IPS-NIHi7 (cell line): Measurements from ENCODE around the gene ALDH1L2.

ENCODE experiments used
- DNase-seq: peaks from one replicate; pipeline ENCODE4 v3.0.0; 2012; ENCODE audit warnings: mixed read lengths; ENCODE audit errors: extremely low spot score

Gene ALDH1L2

DNA sequence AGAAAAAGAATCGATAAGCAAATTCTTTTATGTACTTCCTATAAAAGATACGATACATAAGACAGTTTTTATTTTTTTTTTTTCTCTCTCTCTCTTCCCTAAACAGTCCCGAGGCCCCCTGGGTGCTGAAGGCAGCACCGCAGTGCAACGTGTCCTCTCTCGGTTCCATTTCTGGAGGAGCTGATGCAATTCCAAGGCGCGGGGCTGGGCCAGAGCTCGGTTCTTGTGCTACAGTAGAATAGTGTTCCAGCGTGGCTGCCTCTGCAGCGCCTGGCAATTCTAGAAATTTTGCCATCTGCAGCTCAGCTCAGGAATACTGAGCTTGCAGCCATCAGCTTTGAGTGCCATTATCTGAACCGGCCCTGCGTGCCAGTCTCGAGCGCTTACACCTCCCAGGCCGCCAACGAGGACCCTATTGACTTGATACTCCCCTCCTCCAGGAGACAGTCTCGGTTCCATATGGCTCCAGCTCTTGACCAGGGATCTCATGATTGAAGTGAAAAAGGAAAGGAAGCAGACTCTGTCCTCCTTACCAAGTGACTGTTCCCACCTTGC is 630 bp downstream of the ALDH1L2 start:
- no peak for DNase-seq

DNA sequence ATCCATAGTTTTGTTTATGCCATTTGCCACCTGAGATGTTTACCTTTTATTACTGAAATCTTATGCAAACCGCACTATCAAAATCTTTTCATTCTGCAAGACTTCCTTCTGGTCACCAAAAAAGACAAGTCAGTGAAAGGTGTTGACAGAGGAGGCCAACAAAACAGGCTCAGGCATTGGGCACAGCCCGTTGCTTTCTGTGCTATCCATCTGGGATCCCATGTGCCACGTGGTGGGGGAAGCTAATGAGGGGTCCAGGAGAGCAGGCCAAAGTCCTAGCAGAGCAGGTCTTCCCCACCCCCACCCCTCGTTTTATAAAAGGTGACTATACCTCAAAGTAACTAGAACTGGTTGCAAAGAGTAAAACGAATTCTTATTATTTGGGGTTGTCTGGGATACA is 1.2 kb downstream of the ALDH1L2 start:
- DNase-seq, result no peak

GRCh38 chr12:105078712-105079570 is 5.3 kb downstream of the ALDH1L2 start:
- DNase-seq, result no peak

DNA sequence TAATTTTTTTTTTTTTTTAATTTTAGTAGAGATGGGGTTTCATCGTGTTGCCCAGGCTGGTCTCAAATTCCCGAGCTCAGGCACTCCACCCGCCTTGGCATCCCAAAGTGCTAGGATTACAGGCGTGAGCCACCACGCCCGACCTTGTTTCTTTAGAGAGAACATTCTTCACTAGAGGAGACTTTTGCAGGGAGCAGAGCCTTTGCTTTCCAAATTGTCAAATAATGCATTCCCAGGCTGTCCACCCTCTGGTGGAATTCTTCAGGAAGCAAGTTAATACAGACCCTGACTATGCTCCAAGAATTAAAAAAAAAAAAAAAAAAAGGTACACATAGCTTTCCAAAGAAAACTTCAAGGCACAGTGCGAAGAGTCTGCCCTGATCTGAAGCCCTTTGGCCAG is 6.8 kb downstream of the ALDH1L2 start:
- DNase-seq, result no peak

DNA sequence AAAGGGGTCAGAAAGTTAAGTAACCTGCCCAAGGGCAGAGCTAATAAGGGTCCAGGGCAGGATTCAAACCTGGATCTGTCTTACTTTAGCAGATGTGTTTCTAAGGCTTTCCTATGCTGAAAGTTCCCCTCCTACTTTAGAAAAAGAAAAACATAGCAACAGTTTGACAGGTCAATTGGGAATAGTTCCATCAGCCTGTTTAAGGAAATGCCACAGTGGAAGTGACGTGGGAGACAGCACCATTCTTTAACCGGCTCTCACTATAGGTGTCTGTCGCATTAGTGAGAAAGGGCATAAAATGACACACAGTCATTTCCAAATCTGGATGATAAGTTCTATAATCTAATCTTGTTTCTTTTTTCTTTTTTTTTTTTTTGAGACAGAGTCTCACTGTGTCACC is 7.3 kb downstream of the ALDH1L2 start:
- no peak for DNase-seq

DNA sequence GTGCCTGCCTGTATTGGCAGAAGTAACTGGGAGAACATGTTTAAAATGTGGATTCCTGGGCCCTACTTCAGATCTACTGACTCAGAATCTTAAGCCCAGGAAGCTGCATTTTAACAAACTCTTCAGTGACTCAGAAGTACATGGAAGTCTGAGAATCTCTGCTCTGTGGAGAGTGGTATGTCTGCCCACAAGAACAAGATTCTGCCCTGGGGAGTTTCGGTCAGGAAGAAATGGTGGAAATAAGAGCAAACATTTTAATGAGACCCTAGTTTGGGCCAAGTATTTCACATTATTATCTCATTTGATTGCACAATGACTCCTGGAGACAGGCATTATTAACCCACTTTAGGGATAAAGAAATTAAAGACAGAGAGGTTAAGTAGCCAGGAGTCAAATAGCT is 8.2 kb downstream of the ALDH1L2 start:
- no peak for DNase-seq

DNA sequence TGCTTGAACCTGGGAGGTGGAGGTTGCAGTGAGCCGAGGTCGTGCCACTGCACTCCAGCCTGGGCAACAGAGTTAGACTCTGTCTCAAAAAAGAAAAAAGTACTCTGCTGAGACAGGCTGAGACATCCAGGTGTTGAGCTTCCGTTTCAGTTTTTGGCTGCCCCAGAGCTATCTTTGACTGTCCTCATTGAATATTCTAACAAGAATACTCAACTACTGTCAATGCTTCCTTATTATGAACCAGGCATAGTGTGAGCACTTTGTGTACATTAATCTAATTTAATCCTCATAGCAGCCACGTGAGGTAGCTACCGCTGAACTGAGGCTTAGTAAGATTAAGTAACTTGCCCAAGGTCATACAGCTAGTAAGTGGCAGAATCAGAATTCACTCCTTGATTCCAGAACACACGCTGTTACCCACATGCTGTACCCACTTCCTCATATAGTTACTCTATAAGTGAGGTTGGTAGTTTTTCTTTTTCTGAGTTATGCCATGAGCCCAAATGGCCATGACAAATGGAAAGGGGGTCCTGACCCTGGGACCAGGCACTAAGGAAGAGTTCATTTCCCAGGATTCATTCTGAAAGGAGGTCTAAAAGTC is 11.3 kb downstream of the ALDH1L2 start:
- no peak for DNase-seq

- no peak for DNase-seq
These were observed 12.3 kb downstream of the ALDH1L2 start for GRCh38 chr12:105071981-105072380.

DNA sequence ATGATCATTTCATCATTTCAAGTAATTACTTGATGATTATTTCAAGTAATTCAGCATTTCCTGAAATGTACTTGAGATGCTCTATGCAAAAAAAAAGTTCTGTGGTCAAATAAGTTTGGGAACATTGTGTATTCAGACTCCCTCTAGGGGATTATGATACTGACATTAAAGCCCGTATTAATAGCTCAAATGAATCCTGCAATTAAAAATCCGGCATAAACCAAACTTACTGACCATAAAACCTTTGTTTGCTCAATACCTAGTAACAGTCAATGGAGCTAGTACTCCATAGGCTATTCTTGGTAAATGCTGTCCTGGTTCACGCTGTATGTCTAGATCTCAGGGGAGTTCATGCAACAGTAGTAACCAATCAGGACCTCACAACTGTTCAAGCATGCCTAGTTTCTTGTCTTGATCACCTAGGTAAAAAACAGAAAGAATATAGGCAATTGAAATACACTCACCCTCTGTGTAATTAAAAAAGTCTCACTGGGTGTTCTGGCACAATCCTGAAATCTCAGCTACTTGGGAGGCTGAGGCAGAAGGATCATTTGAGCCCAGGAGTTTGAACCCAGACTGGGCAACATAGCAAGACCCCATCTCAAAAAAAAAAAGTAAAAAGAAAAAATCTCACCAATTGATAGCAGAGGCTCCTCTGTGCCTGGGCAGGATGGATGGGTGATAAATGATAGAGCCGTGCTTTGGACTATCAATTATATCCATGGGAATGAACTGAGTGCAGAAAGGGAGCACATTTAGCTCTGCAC is 14.1 kb downstream of the ALDH1L2 start:
- no peak for DNase-seq

DNA sequence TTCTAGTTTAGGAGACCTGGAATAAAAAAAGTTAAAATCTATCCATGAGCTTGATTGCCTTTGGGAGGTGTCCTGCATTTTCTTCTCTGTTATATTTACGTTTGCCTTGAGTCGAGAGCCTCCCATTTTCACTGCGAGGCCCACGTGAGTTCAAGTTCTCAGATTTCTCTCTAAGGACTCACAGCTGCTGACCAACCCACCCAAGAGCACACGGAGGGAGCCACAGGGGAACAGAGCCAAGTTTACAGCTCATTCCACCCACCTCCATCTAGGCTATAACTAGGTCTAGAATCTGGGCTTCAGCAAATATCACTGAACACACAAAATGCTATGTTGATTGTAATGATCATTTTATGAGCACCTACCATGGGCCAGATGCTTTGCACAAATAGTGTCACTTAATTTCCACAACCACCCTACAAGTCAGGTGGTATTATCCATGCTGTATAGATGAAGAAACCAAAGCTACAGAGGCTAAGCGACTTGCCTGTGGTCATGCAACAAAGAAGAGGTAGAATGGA is 16.7 kb downstream of the ALDH1L2 start:
- no peak for DNase-seq

GRCh38 chr12:105064564-105065178 is 19.6 kb downstream of the ALDH1L2 start:
- DNase-seq, result peak; percentile 16

DNA sequence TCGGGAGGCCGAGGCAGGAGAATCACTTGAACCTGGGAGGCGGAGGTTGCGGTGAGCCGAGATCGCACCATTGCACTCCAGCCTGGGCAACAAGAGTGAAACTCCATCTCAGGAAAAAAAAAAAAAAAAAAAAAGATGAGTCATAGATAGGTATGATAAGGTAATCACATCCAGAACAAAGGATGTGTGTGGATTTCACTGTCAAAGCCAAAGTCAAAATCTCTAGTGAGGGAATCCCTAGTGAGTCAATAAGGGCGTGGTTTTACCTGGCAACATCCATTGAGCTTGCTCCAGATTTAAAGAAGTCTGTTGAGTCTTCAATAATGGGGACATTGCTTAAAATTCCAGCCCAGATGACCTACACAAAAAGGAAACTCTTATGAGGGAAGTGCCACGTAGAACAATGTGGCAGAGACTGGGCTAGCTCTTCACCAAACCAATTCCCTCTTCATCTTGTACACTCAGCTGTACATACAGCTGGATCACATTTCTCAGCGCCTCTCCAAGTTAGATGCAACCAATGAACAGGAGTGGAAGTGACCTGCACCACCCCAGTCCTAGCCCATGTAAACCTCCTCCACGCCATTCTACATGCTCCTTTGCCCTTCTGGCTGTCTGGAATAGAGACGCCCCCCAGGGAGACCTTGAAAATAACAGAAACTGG is 23.4 kb downstream of the ALDH1L2 start:
- DNase-seq, result no peak

DNA sequence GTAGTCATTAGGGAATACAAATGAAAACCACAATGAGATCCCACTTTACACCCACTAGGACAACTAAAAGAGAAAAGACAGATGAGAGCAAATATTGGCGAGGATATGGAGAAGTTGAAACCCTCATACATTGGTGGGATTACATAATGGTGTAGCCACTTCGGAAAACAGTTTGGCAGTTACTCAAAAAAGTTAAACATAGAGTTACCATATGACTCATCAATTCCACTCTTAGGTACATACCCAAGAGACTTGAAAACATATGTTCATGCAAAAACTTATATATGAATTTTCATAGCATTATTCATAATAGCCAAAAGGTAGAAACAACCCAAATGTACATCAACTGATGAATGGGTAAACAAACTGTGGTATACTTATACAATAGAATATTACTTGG is 27.1 kb downstream of the ALDH1L2 start:
- no peak for DNase-seq

DNA sequence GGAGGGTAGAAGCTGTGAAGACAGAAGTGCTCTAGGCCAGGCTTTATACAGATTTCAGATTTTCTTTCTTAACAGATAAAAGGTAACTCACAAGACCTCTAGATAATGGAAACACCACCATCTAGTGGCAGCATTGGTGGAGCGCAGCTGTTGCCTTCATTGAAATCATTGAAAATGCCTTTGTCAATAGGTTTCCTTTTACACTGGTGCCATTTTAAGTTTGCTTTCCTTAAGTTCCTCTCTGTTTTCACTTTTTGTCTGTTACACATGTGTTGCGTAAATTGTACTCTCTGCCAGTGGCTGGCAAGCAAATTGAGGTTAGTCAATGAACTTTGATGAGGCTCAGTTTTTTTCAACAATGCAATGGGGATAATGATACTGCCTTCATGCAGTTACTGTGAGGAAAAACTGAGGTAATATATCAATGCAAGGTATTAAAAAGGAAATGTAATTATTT is 31.1 kb downstream of the ALDH1L2 start:
- peak; percentile 63 for DNase-seq

- no peak for DNase-seq
These were observed 32.3 kb downstream of the ALDH1L2 start for GRCh38 chr12:105051981-105052380.

GRCh38 chr12:105048315-105048714 is 35.9 kb downstream of the ALDH1L2 start:
- DNase-seq, result no peak

- DNase-seq, result no peak
These were observed 37.0 kb downstream of the ALDH1L2 start for GRCh38 chr12:105047308-105047707.

GRCh38 chr12:105041186-105041585 is 43.1 kb downstream of the ALDH1L2 start:
- DNase-seq, result no peak

GRCh38 chr12:105040476-105040875 is 43.8 kb downstream of the ALDH1L2 start:
- DNase-seq, result no peak

- DNase-seq, result no peak
These were observed 47.2 kb downstream of the ALDH1L2 start for GRCh38 chr12:105036937-105037649.
